Measurements from ENCODE around the gene NHS. TPM values are rescaled to one million over a fixed set of nuclear protein-coding genes. Genes with fewer than 3 reads are reported as not detected.

The NHS gene
- total and polyA plus RNA-seq, 2 of the 13 experiments (the other 11 are each of a cell fraction or from before 2014, with no cell fraction given): 0.02 TPM; not detected in 1

- CTCF ChIA-PET (ENCODE audit: low intra/inter-chr PET ratio, low total read pairs): no interaction called here
Measured at GRCh38 chrX:17448188-17448587, 73.2 kb downstream of the NHS start.

GRCh38 chrX:17449866-17450265 lies 74.9 kb downstream of the NHS start:
- Histone ChIP-seq H3K27ac (ENCODE audit: extremely low read length, insufficient read depth, low read length) (no peak overlapping the region), H3K4me1 (ENCODE audit: insufficient read depth, low read length) (peaks cover 34% of the 10 kb centered on the region), H3K27me3 (ENCODE audit: control insufficient read depth in 1 of 2, insufficient read depth in 2 of 2, low read length in 2 of 2) (no peaks in the 10 kb centered on the region), H3K79me2 (ENCODE audit: insufficient read depth, low read length) (no peaks in the 10 kb centered on the region), H2AFZ (ENCODE audit: low read length) (no peak overlapping the region), H3K9me3 (ENCODE audit: low read length) (no peaks in the 10 kb centered on the region), H3K4me2 (ENCODE audit: low read depth, low read length) (no peak overlapping the region), H3K4me3 (replicated peaks in 1 of 3; ENCODE audit: insufficient read depth in 1 of 3, low read depth in 2 of 3, low read length in 3 of 3) (no peak overlapping the region), H3K36me3 (replicated peaks in 1 of 2; ENCODE audit: control insufficient read depth in 1 of 2, insufficient read depth in 2 of 2, low read length in 2 of 2) (no peaks in the 10 kb centered on the region), H3K9ac (ENCODE audit: insufficient read depth, low read depth, low read length) (no peak overlapping the region), H4K20me1 (ENCODE audit: insufficient read depth, low read length) (no peaks in the 10 kb centered on the region)
- FAIRE-seq (no peak), DNase-seq (ENCODE audit: low spot score) (no peak), ATAC-seq (no peak)
- ChIA-PET CTCF (ENCODE audit: low intra/inter-chr PET ratio, low total read pairs) (no interaction called here), POLR2A (no interaction called here)
- 67% methylated on average over 2 of the region's 2 CpGs for WGBS (ENCODE audit: low lambda C conversion rate)
- BruUV-seq (replicated peaks): no TSS peak
- intact Hi-C loops (cut with micrococcal nuclease; ENCODE audit: unreplicated experiment) (no loop called here), in situ Hi-C loops (cut with HindIII; ENCODE audit: extremely low pct_ligation_motif_present, low pct_unique_long_range_greater_than_20kb) (no loop called here)
- no peak for TF ChIP-seq KAT2B (IDR thresholded peaks at IDR 0.05; ENCODE audit: borderline replicate concordance, low read depth, low read length)

More at GRCh38 chrX:17448188-17448587, 73.2 kb downstream of the NHS start:
- Histone ChIP-seq H3K4me3 (replicated peaks in 1 of 3; ENCODE audit: insufficient read depth in 1 of 3, low read depth in 2 of 3, low read length in 3 of 3) (no peak overlapping the region), H3K27me3 (ENCODE audit: control insufficient read depth in 1 of 2, insufficient read depth in 2 of 2, low read length in 2 of 2) (no peaks in the 10 kb centered on the region), H3K4me2 (ENCODE audit: low read depth, low read length) (no peak overlapping the region), H2AFZ (ENCODE audit: low read length) (no peak overlapping the region), H3K4me1 (ENCODE audit: insufficient read depth, low read length) (peaks cover 37% of the 10 kb centered on the region), H3K79me2 (ENCODE audit: insufficient read depth, low read length) (no peaks in the 10 kb centered on the region), H3K36me3 (replicated peaks in 1 of 2; ENCODE audit: control insufficient read depth in 1 of 2, insufficient read depth in 2 of 2, low read length in 2 of 2) (no peaks in the 10 kb centered on the region), H3K9ac (ENCODE audit: insufficient read depth, low read depth, low read length) (no peak overlapping the region), H4K20me1 (ENCODE audit: insufficient read depth, low read length) (no peaks in the 10 kb centered on the region), H3K9me3 (ENCODE audit: low read length) (no peaks in the 10 kb centered on the region), H3K27ac (ENCODE audit: extremely low read length, insufficient read depth, low read length) (peak overlapping the region; percentile 38)
- peak; percentile 25 for DNase-seq (ENCODE audit: low spot score)
- FAIRE-seq: no peak
- no peak for ATAC-seq
- WGBS (ENCODE audit: low lambda C conversion rate): 50% methylated on average over 2 of the region's 2 CpGs
- no TSS peak for BruUV-seq (replicated peaks)
- POLR2A ChIA-PET: no interaction called here
- intact Hi-C loops (cut with micrococcal nuclease; ENCODE audit: unreplicated experiment): no loop called here
- TF ChIP-seq NCOA2 (CRISPR knock-in tag; IDR thresholded peaks at IDR 0.05) (no peak), SRSF9 (IDR thresholded peaks at IDR 0.05; ENCODE audit: borderline replicate concordance, insufficient read depth, low read depth, low read length, poor library complexity, severe bottlenecking) (no peak), ARID3A (IDR thresholded peaks at IDR 0.05; ENCODE audit: low read depth, low read length) (peak; percentile 53; the same call in 1 of the 2 replicates), MXI1 (IDR thresholded peaks at IDR 0.05; ENCODE audit: borderline replicate concordance, low read depth, low read length) (no peak), SIX1 (CRISPR knock-in tag; IDR thresholded peaks at IDR 0.05; ENCODE audit: borderline replicate concordance) (peak; percentile 74; the same call in 1 of the 2 replicates)
- in situ Hi-C loops (cut with HindIII; ENCODE audit: extremely low pct_ligation_motif_present, low pct_unique_long_range_greater_than_20kb): no loop called here
